AG09319 (cell line): ENCODE results near the gene BBC3.
A peak's percentile ranks its signal among the peaks of the same experiment; 100 is the strongest.

Source experiments
- DNase-seq: peaks from one replicate; pipeline ENCODE4 v3.0.0-alpha.2; 2010; ENCODE audit warnings: low read depth; ENCODE audit errors: extremely low read depth
- TF ChIP-seq, protein P1 (sequence below): IDR thresholded peaks from 2 replicates; pipeline ENCODE4 v1.5.1; 2011; ENCODE audit warnings: low read depth, mild to moderate bottlenecking, inconsistent platforms, low read length, moderate library complexity

BBC3 gene

GRCh38 chr19:47195434-47195833 is 35.6 kb downstream of the BBC3 start:
- TF ChIP-seq, protein P1, sequence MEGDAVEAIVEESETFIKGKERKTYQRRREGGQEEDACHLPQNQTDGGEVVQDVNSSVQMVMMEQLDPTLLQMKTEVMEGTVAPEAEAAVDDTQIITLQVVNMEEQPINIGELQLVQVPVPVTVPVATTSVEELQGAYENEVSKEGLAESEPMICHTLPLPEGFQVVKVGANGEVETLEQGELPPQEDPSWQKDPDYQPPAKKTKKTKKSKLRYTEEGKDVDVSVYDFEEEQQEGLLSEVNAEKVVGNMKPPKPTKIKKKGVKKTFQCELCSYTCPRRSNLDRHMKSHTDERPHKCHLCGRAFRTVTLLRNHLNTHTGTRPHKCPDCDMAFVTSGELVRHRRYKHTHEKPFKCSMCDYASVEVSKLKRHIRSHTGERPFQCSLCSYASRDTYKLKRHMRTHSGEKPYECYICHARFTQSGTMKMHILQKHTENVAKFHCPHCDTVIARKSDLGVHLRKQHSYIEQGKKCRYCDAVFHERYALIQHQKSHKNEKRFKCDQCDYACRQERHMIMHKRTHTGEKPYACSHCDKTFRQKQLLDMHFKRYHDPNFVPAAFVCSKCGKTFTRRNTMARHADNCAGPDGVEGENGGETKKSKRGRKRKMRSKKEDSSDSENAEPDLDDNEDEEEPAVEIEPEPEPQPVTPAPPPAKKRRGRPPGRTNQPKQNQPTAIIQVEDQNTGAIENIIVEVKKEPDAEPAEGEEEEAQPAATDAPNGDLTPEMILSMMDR = no peak
- no peak for DNase-seq

DNA sequence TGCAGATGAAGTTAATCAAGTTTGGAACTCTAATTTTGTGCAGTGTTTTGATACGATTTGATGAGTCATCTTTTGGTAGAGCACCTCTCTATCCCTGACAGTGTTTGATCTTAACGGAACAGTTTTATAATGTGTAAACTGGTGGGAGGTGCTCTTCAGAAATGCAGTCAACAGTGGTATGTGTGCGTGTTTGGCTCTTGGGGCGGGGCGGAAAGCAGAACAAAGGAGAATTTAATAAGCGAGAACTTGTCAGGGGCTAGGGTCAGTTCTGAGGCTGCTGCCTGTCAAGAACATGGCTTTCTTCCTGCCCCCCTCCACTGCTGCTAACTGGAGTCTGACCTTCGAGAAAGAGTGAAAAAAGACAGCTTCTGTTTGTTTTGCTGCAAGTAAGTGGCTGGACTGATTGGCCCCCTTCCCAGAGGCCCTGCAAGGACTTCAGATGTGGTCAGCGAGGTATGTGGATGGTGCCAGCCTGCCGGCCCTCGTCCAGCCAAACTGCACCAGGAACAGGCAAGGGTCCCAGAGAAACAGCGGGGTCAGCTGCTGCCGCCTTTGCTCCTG is 40.8 kb downstream of the BBC3 start:
- TF ChIP-seq, protein P1 = no peak
- DNase-seq = peak; percentile 36

GRCh38 chr19:47188507-47189033 is 42.4 kb downstream of the BBC3 start:
- DNase-seq = no peak
- TF ChIP-seq, protein P1 = no peak

- TF ChIP-seq, protein P1 = no peak
- DNase-seq = no peak
Observed at GRCh38 chr19:47187797-47188196, 43.2 kb downstream of the BBC3 start.

DNA sequence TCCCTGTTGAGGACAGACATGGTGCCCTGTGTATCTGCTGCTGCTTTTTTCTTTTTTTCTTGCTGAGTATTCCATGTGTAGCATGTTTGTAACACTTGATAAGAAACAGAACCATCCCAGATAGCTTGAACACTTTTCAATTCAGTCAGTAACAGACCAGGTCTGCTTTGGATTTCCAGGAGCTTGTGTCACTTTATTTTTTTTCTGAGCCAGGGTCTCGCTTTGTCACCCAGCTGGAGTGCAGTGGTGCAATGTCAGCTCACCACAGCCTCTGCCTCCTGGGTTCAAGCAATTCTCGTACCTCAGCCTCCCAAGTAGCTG is 43.7 kb downstream of the BBC3 start:
- TF ChIP-seq, protein P1 = no peak
- no peak for DNase-seq

DNA sequence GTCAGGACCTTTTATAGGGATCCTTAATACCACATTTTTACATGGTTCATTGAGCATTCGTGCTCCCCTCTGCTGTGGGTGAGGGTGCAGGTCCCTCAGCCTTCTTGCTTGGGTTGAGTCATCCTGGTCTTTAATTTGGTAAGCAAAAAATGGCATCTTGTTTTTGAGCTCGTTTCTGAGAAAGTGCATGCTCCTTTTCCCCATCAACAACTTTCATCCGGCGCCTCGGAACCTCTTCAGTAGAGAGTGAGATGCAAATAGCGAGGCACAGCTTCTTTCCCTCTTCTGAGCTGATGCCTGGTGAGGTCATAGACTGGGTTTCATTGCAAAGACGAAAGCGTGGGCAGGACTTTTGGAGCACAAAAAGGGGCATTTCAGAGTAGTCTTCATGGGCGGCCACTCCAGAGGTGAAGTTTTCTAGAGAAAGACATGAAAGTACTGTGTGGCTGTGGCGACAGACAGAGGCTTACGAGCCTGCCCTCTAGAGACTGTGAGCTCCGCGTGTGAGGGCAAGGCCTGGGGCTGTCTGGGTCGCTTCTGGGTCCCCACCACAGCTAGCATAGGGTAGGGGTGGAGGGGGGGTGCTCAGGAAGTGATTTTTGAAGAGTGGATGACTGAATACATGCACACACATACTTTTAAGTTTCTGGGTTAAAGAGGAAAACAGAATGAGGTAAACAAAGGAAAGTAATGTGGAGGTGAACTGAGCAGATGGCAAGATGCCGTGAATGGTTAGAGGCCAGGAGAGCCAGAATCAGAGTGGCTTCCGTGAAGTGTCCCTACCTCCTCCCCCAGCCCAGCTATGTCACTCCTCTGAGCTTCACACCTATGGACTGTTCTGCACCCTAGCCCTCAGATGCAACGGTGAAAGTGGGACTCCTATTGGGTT is 44.3 kb downstream of the BBC3 start:
- TF ChIP-seq, protein P1 = no peak
- no peak for DNase-seq

GRCh38 chr19:47183601-47184000 is 47.4 kb downstream of the BBC3 start:
- DNase-seq = no peak
- TF ChIP-seq, protein P1 = no peak
